SU-DHL-6 (cell line): Measurements from ENCODE around the gene C12orf60.

Experiments used
- EZH2phosphoT487 ChIP-seq: fragments of 200-600 bp; sonication (generic), shearing (Covaris generic); conservative IDR thresholded peaks from 2 replicates; pipeline ENCODE4 v1.6.1; 2018; ENCODE audit warnings: mild to moderate bottlenecking, antibody characterized with exemption, low read length, moderate library complexity, mixed read lengths
- TF ChIP-seq, protein P1 (sequence below): fragments of 200-600 bp; sonication (generic); IDR thresholded peaks from one replicate; pipeline ENCODE4 v1.5.1; 2017; ENCODE audit warnings: antibody characterized with exemption, mild to moderate bottlenecking, low read length, moderate library complexity; ENCODE audit not compliant: insufficient read depth, poor library complexity, severe bottlenecking

DNA sequence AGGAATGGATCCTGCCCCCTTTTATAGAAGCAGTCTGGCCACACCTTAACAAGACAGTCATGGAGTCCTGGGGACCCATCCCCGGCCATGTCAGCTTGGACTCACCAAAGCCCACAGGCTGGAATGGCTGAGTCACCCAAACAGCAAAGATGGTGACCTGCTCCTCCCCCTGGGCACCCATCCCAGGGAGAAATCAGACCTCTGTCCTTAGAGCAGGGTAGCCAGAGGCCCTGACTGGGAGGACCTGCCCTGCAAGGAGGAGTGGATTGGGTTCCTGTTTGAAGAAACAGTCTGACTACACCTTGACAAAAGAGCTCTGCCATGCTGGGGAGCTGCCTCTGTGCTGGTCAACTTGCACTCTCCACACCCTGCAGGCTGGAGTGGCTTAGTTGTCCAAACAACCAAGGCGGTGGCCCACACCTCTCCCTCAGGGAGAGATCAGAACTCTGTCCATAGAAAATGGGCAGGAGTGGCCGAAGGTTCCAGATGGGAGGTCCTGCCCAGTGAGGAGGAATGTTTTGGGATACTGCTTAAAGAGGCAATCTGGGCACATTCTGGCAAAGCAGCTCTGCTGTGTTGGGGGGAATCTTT lies 65.5 kb downstream of the C12orf60 start:
- no peak for TF ChIP-seq EZH2phosphoT487
- TF ChIP-seq, protein P1, sequence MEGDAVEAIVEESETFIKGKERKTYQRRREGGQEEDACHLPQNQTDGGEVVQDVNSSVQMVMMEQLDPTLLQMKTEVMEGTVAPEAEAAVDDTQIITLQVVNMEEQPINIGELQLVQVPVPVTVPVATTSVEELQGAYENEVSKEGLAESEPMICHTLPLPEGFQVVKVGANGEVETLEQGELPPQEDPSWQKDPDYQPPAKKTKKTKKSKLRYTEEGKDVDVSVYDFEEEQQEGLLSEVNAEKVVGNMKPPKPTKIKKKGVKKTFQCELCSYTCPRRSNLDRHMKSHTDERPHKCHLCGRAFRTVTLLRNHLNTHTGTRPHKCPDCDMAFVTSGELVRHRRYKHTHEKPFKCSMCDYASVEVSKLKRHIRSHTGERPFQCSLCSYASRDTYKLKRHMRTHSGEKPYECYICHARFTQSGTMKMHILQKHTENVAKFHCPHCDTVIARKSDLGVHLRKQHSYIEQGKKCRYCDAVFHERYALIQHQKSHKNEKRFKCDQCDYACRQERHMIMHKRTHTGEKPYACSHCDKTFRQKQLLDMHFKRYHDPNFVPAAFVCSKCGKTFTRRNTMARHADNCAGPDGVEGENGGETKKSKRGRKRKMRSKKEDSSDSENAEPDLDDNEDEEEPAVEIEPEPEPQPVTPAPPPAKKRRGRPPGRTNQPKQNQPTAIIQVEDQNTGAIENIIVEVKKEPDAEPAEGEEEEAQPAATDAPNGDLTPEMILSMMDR: no peak
